Ishikawa (cell line): ENCODE results near the gene SH2B2.

ENCODE experiments used
- CEBPB ChIP-seq: IDR thresholded peaks from 2 replicates; pipeline ENCODE4 v1.6.1; 2012
- EP300 ChIP-seq: IDR thresholded peaks from 2 replicates; pipeline ENCODE4 v1.6.1; 2012; ENCODE audit warnings: borderline replicate concordance
- FOXM1 ChIP-seq: IDR thresholded peaks from 2 replicates; pipeline ENCODE4 v1.6.1; 2012; ENCODE audit warnings: low read depth, borderline replicate concordance
- REST ChIP-seq: IDR thresholded peaks from 2 replicates; pipeline ENCODE4 v1.6.1; 2012; ENCODE audit warnings: low read depth, mild to moderate bottlenecking
- TEAD4 ChIP-seq: IDR thresholded peaks from 2 replicates; pipeline ENCODE4 v1.6.1; 2012
- USF1 ChIP-seq: IDR thresholded peaks from 2 replicates; pipeline ENCODE4 v1.6.1; 2012

GRCh38 chr7:102292813-102293798, 6.4 kb downstream of the SH2B2 start:
- no peak for TF ChIP-seq CEBPB
- no peak for TF ChIP-seq USF1
- no peak for TF ChIP-seq TEAD4
- TF ChIP-seq EP300 = no peak
- TF ChIP-seq REST = no peak
- TF ChIP-seq FOXM1 = no peak
